Tibial nerve (tissue), 4 donors: ENCODE results near the gene ARMC8. TPM values are rescaled to one million over a fixed set of nuclear protein-coding genes. Genes with fewer than 3 reads are reported as not detected.

ENCODE experiments used
- DNase-seq, 2 donors: peaks; one replicate each; pipeline ENCODE4 v3.0.0-alpha.2; 2019; ENCODE audit warnings: low spot score in 2 of 2
- H3K27ac ChIP-seq, 4 donors: fragments of 200-600 bp; sonication (generic) in 3 of 4; one replicate each; pipeline ENCODE4 v1.5.1; 2017 to 2019; ENCODE audit warnings: mild to moderate bottlenecking in 1 of 4
- H3K27me3 ChIP-seq, 2 donors: fragments of 200-600 bp; sonication (generic) in 1 of 2; one replicate each; pipeline versions ENCODE4 v1.5.1 to v1.6.0; 2017 to 2019
- H3K36me3 ChIP-seq, 3 donors: fragments of 200-600 bp; sonication (generic); one replicate each; pipeline ENCODE4 v1.5.1; 2018 to 2019
- H3K4me1 ChIP-seq, 4 donors: fragments of 200-600 bp; sonication (generic) in 3 of 4; one replicate each; pipeline ENCODE4 v1.5.1; 2017 to 2019
- H3K4me3 ChIP-seq, 4 donors: fragments of 200-600 bp; sonication (generic) in 3 of 4; one replicate each; pipeline ENCODE4 v1.5.1; 2017 to 2019; ENCODE audit warnings: mild to moderate bottlenecking in 1 of 4, moderate library complexity in 1 of 4
- H3K9me3 ChIP-seq, 4 donors: fragments of 200-600 bp; sonication (generic) in 3 of 4; one replicate each; pipeline ENCODE4 v1.5.1; 2017 to 2019
- EP300 ChIP-seq, 2 donors: sonication (generic); formaldehyde crosslinking; IDR thresholded peaks; one replicate each; pipeline ENCODE4 v1.6.1; 2017; ENCODE audit warnings: antibody characterized with exemption in 2 of 2, mild to moderate bottlenecking in 1 of 2
- POLR2A ChIP-seq, 2 donors: fragments of 450-650 bp; IDR thresholded peaks; one replicate each; pipeline ENCODE4 v1.6.1; 2017; ENCODE audit warnings: antibody characterized with exemption in 2 of 2, mild to moderate bottlenecking in 2 of 2, moderate library complexity in 2 of 2
- WGBS, 2 donors: methylation state at CpG; one replicate each; pipeline ENCODE4 v1.1.5; 2018; 5-methylcytosine and 5-hydroxymethylcytosine counted together
- total RNA-seq, 4 donors: library from RNA; depleted of rRNA; stranded (reverse); fragments of >200 nt; gene quantifications; one replicate each; pipeline ENCODE4 v1.1.0, GENCODE V29; 2016
- TF ChIP-seq, protein P1 (sequence below), 5 experiments: fragments of 200-600 bp in 3 of 5; fragments of 450-650 bp in 2 of 5; sonication (generic) in 3 of 5; IDR thresholded peaks; one replicate each; pipeline ENCODE4 v1.5.1; 2016 to 2019; ENCODE audit warnings: antibody characterized with exemption in 5 of 5, mild to moderate bottlenecking in 3 of 5, moderate library complexity in 2 of 5

ARMC8 gene
- total RNA-seq, 4 donors from 2014 or later, result 47.3 to 69.6 (median 55.7) TPM

- DNase-seq, result no peak
- Histone ChIP-seq H3K27ac (no peak overlapping the region), H3K4me3 (no peak overlapping the region), H3K4me1 (no peaks in the 10 kb centered on the region), H3K36me3 (no peaks in the 10 kb centered on the region), H3K9me3 (peaks cover 0 to 5% (median 2%) of the 10 kb centered on the region in 4 donors), H3K27me3 (no peaks in the 10 kb centered on the region)
- WGBS, 2 donors, result 64 to 69% methylated on average over 1 of the region's 1 CpG
- TF ChIP-seq, protein P1, sequence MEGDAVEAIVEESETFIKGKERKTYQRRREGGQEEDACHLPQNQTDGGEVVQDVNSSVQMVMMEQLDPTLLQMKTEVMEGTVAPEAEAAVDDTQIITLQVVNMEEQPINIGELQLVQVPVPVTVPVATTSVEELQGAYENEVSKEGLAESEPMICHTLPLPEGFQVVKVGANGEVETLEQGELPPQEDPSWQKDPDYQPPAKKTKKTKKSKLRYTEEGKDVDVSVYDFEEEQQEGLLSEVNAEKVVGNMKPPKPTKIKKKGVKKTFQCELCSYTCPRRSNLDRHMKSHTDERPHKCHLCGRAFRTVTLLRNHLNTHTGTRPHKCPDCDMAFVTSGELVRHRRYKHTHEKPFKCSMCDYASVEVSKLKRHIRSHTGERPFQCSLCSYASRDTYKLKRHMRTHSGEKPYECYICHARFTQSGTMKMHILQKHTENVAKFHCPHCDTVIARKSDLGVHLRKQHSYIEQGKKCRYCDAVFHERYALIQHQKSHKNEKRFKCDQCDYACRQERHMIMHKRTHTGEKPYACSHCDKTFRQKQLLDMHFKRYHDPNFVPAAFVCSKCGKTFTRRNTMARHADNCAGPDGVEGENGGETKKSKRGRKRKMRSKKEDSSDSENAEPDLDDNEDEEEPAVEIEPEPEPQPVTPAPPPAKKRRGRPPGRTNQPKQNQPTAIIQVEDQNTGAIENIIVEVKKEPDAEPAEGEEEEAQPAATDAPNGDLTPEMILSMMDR (IDR thresholded peaks at IDR 0.05), result no peak
- TF ChIP-seq EP300 (IDR thresholded peaks at IDR 0.05) (no peak), POLR2A (IDR thresholded peaks at IDR 0.05) (no peak)
Measured at GRCh38 chr3:138314751-138315150, 127.7 kb downstream of the ARMC8 start.

GRCh38 chr3:138317687-138318086 is 130.6 kb downstream of the ARMC8 start:
- Histone ChIP-seq H3K9me3 (no peaks in the 10 kb centered on the region), H3K4me1 (no peaks in the 10 kb centered on the region), H3K4me3 (no peak overlapping the region), H3K27ac (no peak overlapping the region), H3K27me3 (no peaks in the 10 kb centered on the region), H3K36me3 (no peaks in the 10 kb centered on the region)
- TF ChIP-seq EP300 (IDR thresholded peaks at IDR 0.05), result no peak
- TF ChIP-seq, protein P1 (IDR thresholded peaks at IDR 0.05), result no peak
- no peak for TF ChIP-seq POLR2A (IDR thresholded peaks at IDR 0.05)
- no peak for DNase-seq
- 81 to 90% methylated on average over 1 of the region's 1 CpG for WGBS, 2 donors

- Histone ChIP-seq H3K27me3 (no peaks in the 10 kb centered on the region), H3K27ac (peak overlapping the region in 1 of 4 donors; percentile 5), H3K9me3 (no peaks in the 10 kb centered on the region), H3K36me3 (no peaks in the 10 kb centered on the region), H3K4me1 (peaks cover 0 to 17% (median 2%) of the 10 kb centered on the region in 4 donors), H3K4me3 (no peak overlapping the region)
- WGBS, 2 donors, result 57 to 85% methylated on average over 4 of the region's 4 CpGs
- TF ChIP-seq POLR2A (IDR thresholded peaks at IDR 0.05) (no peak), EP300 (IDR thresholded peaks at IDR 0.05) (no peak)
- TF ChIP-seq, protein P1 (IDR thresholded peaks at IDR 0.05), result no peak
- DNase-seq, result no peak
Measured at GRCh38 chr3:138323971-138324370, 136.9 kb downstream of the ARMC8 start.

DNA sequence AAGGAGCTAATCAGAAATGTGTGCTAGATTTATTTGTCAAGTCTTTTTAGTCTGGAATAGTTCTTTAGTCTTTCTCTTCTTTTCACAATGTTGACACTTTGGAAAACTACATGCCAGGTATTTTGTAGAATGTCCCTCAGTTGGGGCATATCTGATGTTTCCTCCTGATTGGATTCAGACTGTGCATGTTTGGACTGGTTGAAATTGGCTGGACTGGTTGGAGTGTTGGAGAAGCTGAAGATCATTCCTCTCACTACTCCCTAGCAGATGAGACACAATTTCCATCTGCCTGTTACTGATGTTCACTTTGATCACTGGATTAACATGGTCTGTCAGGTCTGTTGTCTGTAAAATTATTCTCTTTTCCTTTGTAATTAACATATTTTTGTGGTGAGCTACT is 138.9 kb downstream of the ARMC8 start:
- no peaks in the 10 kb centered on the region for H3K36me3 ChIP-seq
- H3K4me3 ChIP-seq, result no peak overlapping the region
- H3K27ac ChIP-seq, result no peak overlapping the region
- no peak for DNase-seq
- peaks cover 0 to 28% (median 3%) of the 10 kb centered on the region in 4 donors for H3K4me1 ChIP-seq
- TF ChIP-seq POLR2A (IDR thresholded peaks at IDR 0.05) (no peak), EP300 (IDR thresholded peaks at IDR 0.05) (no peak)
- TF ChIP-seq, protein P1 (IDR thresholded peaks at IDR 0.05), result no peak
- H3K9me3 ChIP-seq, result no peaks in the 10 kb centered on the region
- no peaks in the 10 kb centered on the region for H3K27me3 ChIP-seq

- TF ChIP-seq POLR2A (IDR thresholded peaks at IDR 0.05) (no peak), EP300 (IDR thresholded peaks at IDR 0.05) (no peak)
- TF ChIP-seq, protein P1 (IDR thresholded peaks at IDR 0.05), result no peak
- DNase-seq, result no peak
- Histone ChIP-seq H3K36me3 (no peaks in the 10 kb centered on the region), H3K4me1 (peaks cover 0 to 28% (median 3%) of the 10 kb centered on the region in 4 donors), H3K27me3 (no peaks in the 10 kb centered on the region), H3K9me3 (no peaks in the 10 kb centered on the region), H3K27ac (no peak overlapping the region), H3K4me3 (no peak overlapping the region)
- WGBS, 2 donors, result 96 to 97% methylated on average over 11 to 12 of the region's 12 CpGs
Measured at GRCh38 chr3:138326866-138327595, 139.9 kb downstream of the ARMC8 start.
